ENCODE data around the gene ARHGDIA.

Gene ARHGDIA

DNA sequence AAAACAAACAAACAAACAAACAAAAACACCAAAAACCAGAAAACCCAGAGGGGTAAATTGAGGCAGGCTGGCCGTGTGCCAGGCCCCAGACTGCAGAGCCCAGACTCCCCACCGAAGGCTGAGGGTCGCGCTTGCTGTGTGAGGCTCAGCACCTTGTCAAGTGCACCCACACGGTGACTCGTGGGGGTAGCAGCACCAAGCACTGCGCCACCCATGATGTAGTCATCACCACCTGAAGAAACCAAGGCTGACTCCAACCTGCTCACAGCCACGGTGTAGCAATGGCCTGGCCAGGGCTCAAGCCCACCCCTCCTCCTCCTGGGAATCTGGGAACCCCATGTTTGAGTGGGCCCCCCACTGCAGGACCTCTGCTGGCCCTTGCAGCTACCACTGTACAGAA, 50.0 kb downstream of the ARHGDIA start:
- TF ChIP-seq POLR2AphosphoS5 (IDR thresholded peaks at IDR 0.05; ENCODE audit: low read depth, low read length) (no peak), TAF1 (IDR thresholded peaks at IDR 0.05; ENCODE audit: borderline replicate concordance, insufficient read depth, low read length) (no peak), SIN3A (IDR thresholded peaks at IDR 0.05; ENCODE audit: borderline replicate concordance, insufficient read depth, low read length) (no peak), FOXP2 (optimal IDR thresholded peaks at IDR 0.05; ENCODE audit: borderline replicate concordance, extremely low read depth, extremely low read length, insufficient read depth) (no peak)
- TF ChIP-seq, protein P1, sequence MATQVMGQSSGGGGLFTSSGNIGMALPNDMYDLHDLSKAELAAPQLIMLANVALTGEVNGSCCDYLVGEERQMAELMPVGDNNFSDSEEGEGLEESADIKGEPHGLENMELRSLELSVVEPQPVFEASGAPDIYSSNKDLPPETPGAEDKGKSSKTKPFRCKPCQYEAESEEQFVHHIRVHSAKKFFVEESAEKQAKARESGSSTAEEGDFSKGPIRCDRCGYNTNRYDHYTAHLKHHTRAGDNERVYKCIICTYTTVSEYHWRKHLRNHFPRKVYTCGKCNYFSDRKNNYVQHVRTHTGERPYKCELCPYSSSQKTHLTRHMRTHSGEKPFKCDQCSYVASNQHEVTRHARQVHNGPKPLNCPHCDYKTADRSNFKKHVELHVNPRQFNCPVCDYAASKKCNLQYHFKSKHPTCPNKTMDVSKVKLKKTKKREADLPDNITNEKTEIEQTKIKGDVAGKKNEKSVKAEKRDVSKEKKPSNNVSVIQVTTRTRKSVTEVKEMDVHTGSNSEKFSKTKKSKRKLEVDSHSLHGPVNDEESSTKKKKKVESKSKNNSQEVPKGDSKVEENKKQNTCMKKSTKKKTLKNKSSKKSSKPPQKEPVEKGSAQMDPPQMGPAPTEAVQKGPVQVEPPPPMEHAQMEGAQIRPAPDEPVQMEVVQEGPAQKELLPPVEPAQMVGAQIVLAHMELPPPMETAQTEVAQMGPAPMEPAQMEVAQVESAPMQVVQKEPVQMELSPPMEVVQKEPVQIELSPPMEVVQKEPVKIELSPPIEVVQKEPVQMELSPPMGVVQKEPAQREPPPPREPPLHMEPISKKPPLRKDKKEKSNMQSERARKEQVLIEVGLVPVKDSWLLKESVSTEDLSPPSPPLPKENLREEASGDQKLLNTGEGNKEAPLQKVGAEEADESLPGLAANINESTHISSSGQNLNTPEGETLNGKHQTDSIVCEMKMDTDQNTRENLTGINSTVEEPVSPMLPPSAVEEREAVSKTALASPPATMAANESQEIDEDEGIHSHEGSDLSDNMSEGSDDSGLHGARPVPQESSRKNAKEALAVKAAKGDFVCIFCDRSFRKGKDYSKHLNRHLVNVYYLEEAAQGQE (IDR thresholded peaks at IDR 0.05; ENCODE audit: insufficient read depth in 1 of 2, low read depth in 2 of 2, low read length in 2 of 2) = no peak

DNA sequence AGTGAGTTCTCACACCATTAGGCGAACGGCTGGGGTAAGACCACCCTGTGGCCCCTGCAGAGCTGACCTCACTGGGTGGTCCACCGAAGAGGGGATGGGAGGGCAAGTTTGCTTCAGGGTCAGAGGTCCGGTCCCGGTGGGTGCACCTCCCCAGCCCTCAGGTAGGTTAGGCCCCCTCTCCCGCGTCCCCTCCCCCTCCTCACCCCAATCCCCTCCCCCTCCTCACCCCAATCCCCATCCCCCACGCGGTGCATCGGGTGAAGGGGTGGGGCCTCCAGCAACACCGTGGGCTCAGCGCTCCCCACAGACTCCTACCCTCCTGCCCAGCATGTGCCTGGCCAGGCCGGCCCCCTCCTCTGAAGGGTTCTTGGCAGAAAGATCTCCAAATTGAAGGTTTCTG, 51.4 kb downstream of the ARHGDIA start:
- TF ChIP-seq FOXP2 (optimal IDR thresholded peaks at IDR 0.05; ENCODE audit: borderline replicate concordance, extremely low read depth, extremely low read length, insufficient read depth) = no peak
- TF ChIP-seq, protein P1 (IDR thresholded peaks at IDR 0.05; ENCODE audit: insufficient read depth in 1 of 2, low read depth in 2 of 2, low read length in 2 of 2) = no peak
- TF ChIP-seq SIN3A (IDR thresholded peaks at IDR 0.05; ENCODE audit: borderline replicate concordance, insufficient read depth, low read length) = no peak
- no peak for TF ChIP-seq TAF1 (IDR thresholded peaks at IDR 0.05; ENCODE audit: borderline replicate concordance, insufficient read depth, low read length)
- TF ChIP-seq POLR2AphosphoS5 (IDR thresholded peaks at IDR 0.05; ENCODE audit: low read depth, low read length) = no peak

DNA sequence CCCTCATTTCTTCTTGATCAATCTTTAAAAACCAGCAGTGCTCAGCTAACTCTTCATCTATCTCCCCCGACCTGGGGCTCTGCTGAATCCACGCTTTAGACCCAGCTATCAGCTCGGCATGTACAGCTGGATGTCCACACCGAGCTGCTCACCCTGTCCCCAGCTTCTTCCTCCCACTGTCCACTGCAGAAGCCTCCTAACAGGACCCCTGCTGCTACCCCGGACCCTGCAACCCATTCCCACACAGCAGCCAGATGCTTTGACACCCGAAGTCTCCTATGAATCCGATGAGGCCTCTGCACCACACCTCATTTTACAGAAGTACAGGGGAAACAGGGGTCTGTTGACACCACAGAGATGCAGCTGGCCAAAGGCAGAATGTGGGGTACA, 53.4 kb downstream of the ARHGDIA start:
- TF ChIP-seq TAF1 (IDR thresholded peaks at IDR 0.05; ENCODE audit: borderline replicate concordance, insufficient read depth, low read length) = no peak

All from PFSK-1 (cell line).